Rectal smooth muscle tissue (tissue), 1 donor: ENCODE measurements around the gene PPDPF.

Experiments
- H3K27ac ChIP-seq: one replicate; pipeline ENCODE4 v1.7.0; 2013; ENCODE audit warnings: low read depth, low read length, inconsistent platforms
- H3K27me3 ChIP-seq: one replicate; pipeline ENCODE4 v1.7.0; 2013; ENCODE audit warnings: low read length; ENCODE audit not compliant: control insufficient read depth, insufficient read depth
- H3K36me3 ChIP-seq: one replicate; pipeline ENCODE4 v1.7.0; 2013; ENCODE audit warnings: low read length; ENCODE audit not compliant: control insufficient read depth, insufficient read depth
- H3K4me1 ChIP-seq: one replicate; pipeline ENCODE4 v1.7.0; 2013; ENCODE audit warnings: low read length; ENCODE audit not compliant: control insufficient read depth, insufficient read depth
- H3K4me3 ChIP-seq: one replicate; pipeline ENCODE4 v1.7.0; 2013; ENCODE audit warnings: low read length
- H3K9ac ChIP-seq: one replicate; pipeline ENCODE4 v1.7.0; 2013; ENCODE audit warnings: low read length

Gene PPDPF

DNA sequence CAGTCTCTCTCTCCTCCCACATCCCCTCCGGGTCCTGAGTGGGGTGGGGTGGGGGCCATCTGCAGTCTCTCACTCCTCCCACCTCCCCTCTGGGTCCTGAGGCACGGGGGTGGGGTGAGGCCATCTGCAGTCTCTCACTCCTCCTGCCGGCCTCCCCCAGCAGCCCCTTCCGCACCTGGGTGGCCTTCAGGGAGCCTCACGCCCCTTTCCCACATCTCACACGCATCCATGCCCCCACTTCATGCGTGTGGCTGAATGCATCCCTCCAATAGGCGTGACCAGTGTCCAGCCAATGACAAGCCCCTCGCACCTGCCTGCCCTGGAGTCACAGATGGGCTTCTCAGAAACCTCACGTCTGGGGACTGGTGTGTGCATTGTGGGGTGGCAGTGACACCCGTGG lies 28.0 kb downstream of the PPDPF start:
- H3K27me3 ChIP-seq = peaks cover 5% of the 10 kb centered on the region
- no peak overlapping the region for H3K27ac ChIP-seq

GRCh38 chr20:63549019-63549418 lies 28.5 kb downstream of the PPDPF start:
- no peaks in the 10 kb centered on the region for H3K36me3 ChIP-seq
- no peak overlapping the region for H3K4me3 ChIP-seq
- peaks cover 5% of the 10 kb centered on the region for H3K27me3 ChIP-seq

More for the DNA sequence above, 28.0 kb downstream of the PPDPF start:
- Histone ChIP-seq H3K4me3 (no peak overlapping the region), H3K4me1 (no peaks in the 10 kb centered on the region), H3K9ac (no peak overlapping the region), H3K36me3 (no peaks in the 10 kb centered on the region)

GRCh38 chr20:63549679-63550282 lies 29.2 kb downstream of the PPDPF start:
- H3K27ac ChIP-seq = no peak overlapping the region
- H3K9ac ChIP-seq = no peak overlapping the region
- H3K36me3 ChIP-seq = no peaks in the 10 kb centered on the region
- H3K4me3 ChIP-seq = no peak overlapping the region
- H3K4me1 ChIP-seq = no peaks in the 10 kb centered on the region
- H3K27me3 ChIP-seq = peaks cover 7% of the 10 kb centered on the region

More at GRCh38 chr20:63549019-63549418, 28.5 kb downstream of the PPDPF start:
- Histone ChIP-seq H3K9ac (no peak overlapping the region), H3K27ac (no peak overlapping the region), H3K4me1 (no peaks in the 10 kb centered on the region)

DNA sequence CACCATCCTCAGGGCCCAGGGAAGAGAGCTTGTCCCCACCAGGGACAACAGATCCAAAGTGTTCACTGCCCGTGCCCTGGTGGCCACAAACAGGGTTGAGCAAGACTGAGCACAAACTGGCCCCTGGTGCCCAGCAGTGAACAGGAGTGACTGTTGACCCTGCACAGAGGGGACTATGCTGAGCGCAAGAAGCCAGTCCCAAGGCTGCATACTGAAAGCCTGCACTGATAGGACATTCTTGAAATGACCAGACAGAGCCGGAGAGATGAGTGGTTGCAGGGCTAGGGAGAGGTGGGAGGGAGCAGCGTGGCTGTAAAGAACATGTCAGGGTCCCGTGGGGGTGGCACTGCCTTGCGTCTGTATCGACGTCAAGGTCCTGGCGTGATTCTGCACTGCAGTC lies 30.5 kb downstream of the PPDPF start:
- Histone ChIP-seq H3K4me3 (no peak overlapping the region), H3K4me1 (no peaks in the 10 kb centered on the region), H3K27ac (no peak overlapping the region), H3K36me3 (no peaks in the 10 kb centered on the region), H3K9ac (no peak overlapping the region), H3K27me3 (peaks cover 7% of the 10 kb centered on the region)

- H3K27me3 ChIP-seq = peaks cover 7% of the 10 kb centered on the region
- H3K36me3 ChIP-seq = no peaks in the 10 kb centered on the region
- H3K4me3 ChIP-seq = no peak overlapping the region
- H3K9ac ChIP-seq = no peak overlapping the region
- no peak overlapping the region for H3K27ac ChIP-seq
- H3K4me1 ChIP-seq = no peaks in the 10 kb centered on the region
Measured at GRCh38 chr20:63552481-63553249, 32.1 kb downstream of the PPDPF start.

DNA sequence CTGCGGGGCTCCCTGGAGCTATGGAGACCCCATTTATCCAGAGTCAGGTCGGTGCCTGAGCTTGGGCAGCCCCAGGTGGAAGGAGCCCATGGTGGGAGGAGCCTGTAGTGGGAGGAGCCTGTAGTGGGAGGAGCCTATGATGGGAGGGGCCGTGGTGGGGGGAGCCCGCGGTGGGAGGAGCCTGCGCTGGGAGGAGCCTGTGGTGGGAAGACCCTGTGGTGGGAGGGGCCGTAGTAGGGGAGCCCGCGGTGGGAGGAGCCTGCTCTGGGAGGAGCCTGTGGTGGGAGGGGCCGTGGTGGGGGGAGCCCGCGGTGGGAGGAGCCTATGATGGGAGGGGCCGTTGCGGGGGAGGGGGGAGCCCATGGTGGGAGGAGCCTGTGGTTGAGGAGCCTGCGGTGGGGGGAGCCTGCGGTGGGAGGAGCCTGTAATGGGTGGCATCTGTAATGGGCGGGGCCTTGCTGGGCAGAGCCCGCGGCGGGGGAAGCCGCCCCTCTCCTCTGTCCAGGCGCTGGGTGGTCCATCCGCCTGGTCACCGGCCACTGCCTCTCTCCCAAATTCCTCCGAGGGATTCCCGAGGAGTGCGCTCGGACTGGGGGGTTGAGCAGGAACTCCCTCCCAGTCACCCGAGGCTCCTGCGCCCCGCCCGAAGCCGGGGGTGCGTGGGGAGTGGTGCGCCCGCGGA lies 32.8 kb downstream of the PPDPF start:
- H3K27ac ChIP-seq = no peak overlapping the region
- no peaks in the 10 kb centered on the region for H3K36me3 ChIP-seq
- H3K4me1 ChIP-seq = no peaks in the 10 kb centered on the region
- H3K9ac ChIP-seq = no peak overlapping the region
- H3K27me3 ChIP-seq = peaks cover 7% of the 10 kb centered on the region
- peak overlapping the region; percentile 52 for H3K4me3 ChIP-seq

DNA sequence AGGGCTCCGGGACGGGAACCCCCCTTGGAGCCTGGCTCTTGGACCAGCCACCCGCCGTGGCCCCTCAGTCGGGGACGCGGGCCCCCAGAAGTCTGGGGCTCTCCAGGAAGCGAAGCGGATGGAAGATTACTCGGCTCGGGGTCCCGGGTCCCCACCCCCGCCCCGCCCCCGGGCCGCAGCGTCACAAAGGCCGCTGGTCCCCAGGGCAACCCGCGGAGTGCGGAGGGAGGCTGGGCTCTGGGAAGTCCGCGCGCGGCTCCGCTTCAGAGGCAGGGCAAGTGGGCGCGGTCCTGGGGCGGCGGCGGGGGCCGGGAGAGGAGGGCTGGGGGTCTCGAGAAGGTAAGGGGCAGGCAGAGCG lies 33.3 kb downstream of the PPDPF start, which contains the start of gene FNDC11:
FNDC11 (plus strand) TSS at position 227 of the 358 bp plus-strand sequence. CDS start 1,505 bp downstream, outside the sequence.
- peak within 1 kb of the TSS; percentile 52 for H3K4me3 ChIP-seq
- no peaks in the 10 kb centered on the region for H3K36me3 ChIP-seq
- no peak within 1 kb of the TSS for H3K27ac ChIP-seq
- no peaks in the 10 kb centered on the region for H3K4me1 ChIP-seq
- H3K9ac ChIP-seq = no peak within 1 kb of the TSS
- peaks cover 4% of the 10 kb centered on the region for H3K27me3 ChIP-seq

GRCh38 chr20:63554361-63555278 lies 34.1 kb downstream of the PPDPF start:
- H3K4me3 ChIP-seq = no peak overlapping the region
- H3K9ac ChIP-seq = no peak overlapping the region

GRCh38 chr20:63555661-63556381 lies 35.3 kb downstream of the PPDPF start:
- peaks cover 4% of the 10 kb centered on the region for H3K27me3 ChIP-seq
- H3K4me3 ChIP-seq = no peak overlapping the region
- H3K27ac ChIP-seq = no peak overlapping the region
- no peak overlapping the region for H3K9ac ChIP-seq
- H3K4me1 ChIP-seq = no peaks in the 10 kb centered on the region
- H3K36me3 ChIP-seq = peaks cover 7% of the 10 kb centered on the region

More at GRCh38 chr20:63554361-63555278, 34.1 kb downstream of the PPDPF start:
- Histone ChIP-seq H3K27me3 (peaks cover 4% of the 10 kb centered on the region), H3K36me3 (no peaks in the 10 kb centered on the region), H3K4me1 (no peaks in the 10 kb centered on the region), H3K27ac (no peak overlapping the region)

GRCh38 chr20:63556873-63557478 lies 36.4 kb downstream of the PPDPF start:
- Histone ChIP-seq H3K9ac (no peak overlapping the region), H3K36me3 (peaks cover 10% of the 10 kb centered on the region), H3K4me1 (no peaks in the 10 kb centered on the region), H3K4me3 (no peak overlapping the region), H3K27me3 (peaks cover 2% of the 10 kb centered on the region), H3K27ac (no peak overlapping the region)

- Histone ChIP-seq H3K9ac (no peak overlapping the region), H3K27ac (no peak overlapping the region), H3K4me3 (no peak overlapping the region), H3K27me3 (peaks cover 2% of the 10 kb centered on the region), H3K36me3 (peaks cover 13% of the 10 kb centered on the region), H3K4me1 (no peaks in the 10 kb centered on the region)
Measured at GRCh38 chr20:63557481-63557891, 36.9 kb downstream of the PPDPF start.
